Endothelial cell of hepatic sinusoid (primary cell): ENCODE data around the gene GRIN2C.

ENCODE experiments used
- in situ Hi-C: cut with HindIII; loops from 2 replicates; pipeline ENCODE4 v1.10.0; 2017; ENCODE audit warnings: low sequenced_read_pairs

The GRIN2C gene

GRCh38 chr17:74824961-74825627 is 34.6 kb downstream of the GRIN2C start:
- in situ Hi-C loops = no loop called here

- in situ Hi-C loops = no loop called here
Observed at GRCh38 chr17:74822939-74823367, 36.7 kb downstream of the GRIN2C start.

DNA sequence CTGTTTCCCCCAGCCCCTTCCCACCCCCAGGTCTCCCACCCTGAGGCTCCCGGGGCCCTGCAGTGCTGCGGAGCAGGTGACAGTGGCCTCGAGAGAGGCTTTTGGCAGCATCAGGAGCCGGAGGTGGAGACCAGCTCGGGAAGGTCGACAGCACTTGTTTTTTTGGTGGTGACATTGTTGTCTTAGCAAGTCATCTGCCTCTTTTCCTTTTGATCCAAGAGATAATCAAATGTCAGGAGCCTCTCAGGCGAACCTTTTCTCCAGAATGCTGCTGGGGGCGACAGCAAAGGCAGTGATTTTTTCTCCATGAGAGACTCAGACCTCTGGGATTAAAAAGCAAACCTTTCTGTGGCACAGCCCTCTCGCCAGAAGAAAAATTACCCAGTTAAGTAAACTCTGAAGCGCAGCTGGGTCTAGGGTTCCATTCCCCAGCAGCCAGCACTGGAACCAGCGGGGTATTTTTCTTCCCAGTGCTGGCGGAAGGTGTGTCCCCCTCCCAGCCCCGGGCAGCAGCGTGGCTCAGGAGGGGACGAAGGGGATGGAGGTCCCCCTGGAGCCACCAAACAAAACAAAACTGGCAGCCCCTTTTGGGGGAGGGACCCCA is 37.2 kb downstream of the GRIN2C start:
- in situ Hi-C loops = no loop called here

DNA sequence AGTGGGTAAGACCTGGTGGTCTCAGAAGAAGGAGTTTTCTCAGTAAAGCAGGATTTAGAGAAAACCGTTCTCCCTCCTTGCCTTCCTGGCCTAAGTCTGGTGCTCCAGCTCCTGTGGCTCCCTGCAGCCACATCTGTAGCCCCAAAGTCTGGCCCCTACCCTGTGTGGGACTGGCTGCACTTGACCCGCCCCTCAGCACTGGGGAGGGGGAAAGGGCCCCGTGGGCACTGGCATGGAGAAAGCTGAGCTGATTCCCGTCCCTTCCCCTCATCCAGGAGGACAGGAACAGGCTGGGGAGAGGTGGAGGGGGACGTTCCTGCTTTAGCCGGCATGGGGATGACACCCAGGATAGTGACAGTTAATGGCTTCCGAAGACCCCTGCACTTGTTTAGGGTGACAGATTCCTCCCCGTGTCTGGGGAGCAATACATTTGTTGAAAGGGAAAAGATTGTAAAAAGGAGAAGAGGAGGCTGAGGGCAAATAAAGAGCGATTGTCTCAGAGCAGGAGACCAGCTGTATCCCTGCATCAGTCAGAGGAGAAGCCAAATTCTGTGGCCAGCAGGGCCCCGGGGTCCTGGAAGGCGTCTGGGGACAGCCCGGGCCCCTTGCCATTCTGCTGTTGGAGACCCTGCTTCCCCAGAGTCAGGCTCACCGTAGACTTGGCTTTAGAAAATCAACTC is 37.9 kb downstream of the GRIN2C start:
- in situ Hi-C loops = no loop called here

- in situ Hi-C loops = no loop called here
Observed at GRCh38 chr17:74819801-74820436, 39.8 kb downstream of the GRIN2C start.

DNA sequence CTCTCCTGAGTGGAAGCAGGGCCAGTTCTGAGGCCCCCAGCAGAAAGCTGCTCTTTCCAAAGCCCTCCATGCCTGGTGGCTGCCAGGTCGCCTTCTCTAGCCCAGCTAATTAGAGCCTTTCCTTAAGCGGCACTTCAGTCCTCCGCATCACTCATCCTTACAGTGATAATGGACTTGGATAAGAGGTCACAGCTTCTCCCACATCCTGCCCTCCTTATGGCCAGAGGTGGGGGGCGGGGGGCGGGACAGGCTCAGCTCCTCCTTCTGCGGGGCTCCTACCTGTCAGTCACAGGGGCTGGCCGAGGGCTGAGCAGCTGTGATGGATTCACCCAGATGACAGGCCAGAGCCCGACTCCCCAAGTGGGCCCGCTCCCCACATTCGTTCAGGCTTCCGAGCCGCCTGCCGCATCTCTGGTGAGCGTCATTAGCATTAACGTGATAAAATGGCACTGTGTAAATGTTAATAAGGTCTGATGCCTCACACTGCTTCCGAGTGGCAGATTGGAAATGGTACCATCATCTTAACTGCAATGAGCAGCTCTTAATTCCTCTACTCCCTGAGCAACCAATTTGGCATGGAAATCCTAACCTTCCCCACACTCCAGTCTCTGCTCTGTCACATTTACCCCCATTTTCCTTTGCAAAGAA is 41.3 kb downstream of the GRIN2C start:
- in situ Hi-C loops = no loop called here

DNA sequence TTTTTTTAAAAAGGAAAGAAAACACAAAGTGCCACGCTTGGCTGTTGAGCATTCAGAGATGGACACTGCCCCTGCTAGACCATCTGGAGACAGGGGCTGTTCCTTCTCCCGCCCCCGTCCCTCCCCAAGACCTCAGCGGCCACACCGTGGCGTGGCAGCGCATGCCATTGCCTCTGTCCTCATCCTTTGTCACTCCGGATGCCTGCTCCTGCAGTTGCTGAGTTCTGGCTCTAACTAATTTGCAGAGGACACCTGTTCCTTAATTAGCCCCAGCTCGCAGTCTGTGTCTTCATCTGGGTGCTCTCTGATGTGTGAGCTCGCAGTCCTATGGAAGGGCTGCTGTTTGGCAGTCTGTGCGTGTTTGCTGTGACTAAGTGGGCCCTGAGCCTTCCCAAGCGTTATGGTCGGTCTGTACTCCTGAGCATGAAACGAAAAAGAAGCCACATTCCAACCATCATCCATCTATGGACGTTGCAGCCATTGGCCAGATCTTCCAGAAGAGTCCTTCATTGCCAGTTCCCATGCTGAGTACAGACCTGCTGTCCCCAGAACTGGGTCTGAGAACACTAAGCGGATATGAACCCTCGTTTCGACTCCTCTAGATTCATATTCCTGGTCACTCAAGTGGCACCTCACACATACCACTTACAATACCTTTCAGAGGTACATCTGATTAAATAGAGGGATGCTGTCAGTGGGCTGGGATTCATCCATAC is 42.6 kb downstream of the GRIN2C start:
- in situ Hi-C loops = no loop called here

DNA sequence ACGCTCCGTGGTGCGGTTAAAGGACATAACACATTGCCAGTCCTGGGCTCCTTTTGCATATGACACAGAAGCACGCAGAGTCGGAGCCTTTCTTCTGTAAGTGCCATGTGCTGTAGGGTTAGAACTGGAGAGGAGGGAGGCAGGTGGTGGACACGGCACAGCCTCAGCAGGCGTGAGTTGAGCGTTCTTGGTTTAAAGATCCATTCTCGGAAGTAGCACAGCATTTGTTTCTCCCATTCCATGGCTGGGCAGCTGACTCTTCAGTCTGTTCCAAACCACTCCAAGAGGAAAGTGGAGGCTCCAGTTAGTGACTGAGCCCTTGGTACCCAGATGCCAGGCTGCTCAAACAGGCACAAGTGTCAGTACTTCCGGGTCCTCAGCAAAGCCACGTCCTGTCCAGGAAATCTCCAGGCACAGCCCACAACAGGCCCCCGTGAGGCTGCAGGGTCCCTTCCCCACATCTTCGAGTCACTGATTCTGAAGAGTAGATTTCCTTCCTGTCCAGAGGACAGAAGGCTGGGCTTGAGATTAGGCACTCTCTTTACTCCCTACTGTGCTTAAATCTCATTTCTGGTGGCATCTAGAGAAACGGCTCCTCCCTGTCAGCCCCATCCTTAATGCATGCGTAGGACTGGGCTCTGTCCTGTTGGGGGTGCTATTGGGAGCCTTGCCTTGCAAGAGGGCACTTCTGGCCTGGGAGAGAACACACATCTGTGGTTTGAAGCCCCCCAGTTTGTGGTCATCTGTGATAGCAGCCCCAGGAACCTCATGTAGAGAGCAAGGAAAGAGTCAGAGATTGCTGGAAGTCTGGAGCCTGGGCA is 43.9 kb downstream of the GRIN2C start:
- in situ Hi-C loops = no loop called here

GRCh38 chr17:74815067-74815466 is 44.6 kb downstream of the GRIN2C start:
- in situ Hi-C loops = no loop called here

- in situ Hi-C loops = loop anchor here (5.0 kb wide), 1 partner anchor 73 kb away; no protein-coding TSS in a partner anchor
Observed at GRCh38 chr17:74814453-74814852, 45.2 kb downstream of the GRIN2C start.

GRCh38 chr17:74812109-74813009 is 47.3 kb downstream of the GRIN2C start:
- in situ Hi-C loops = loop anchor here (5.0 kb wide), 1 partner anchor 75 kb away; no protein-coding TSS in a partner anchor

DNA sequence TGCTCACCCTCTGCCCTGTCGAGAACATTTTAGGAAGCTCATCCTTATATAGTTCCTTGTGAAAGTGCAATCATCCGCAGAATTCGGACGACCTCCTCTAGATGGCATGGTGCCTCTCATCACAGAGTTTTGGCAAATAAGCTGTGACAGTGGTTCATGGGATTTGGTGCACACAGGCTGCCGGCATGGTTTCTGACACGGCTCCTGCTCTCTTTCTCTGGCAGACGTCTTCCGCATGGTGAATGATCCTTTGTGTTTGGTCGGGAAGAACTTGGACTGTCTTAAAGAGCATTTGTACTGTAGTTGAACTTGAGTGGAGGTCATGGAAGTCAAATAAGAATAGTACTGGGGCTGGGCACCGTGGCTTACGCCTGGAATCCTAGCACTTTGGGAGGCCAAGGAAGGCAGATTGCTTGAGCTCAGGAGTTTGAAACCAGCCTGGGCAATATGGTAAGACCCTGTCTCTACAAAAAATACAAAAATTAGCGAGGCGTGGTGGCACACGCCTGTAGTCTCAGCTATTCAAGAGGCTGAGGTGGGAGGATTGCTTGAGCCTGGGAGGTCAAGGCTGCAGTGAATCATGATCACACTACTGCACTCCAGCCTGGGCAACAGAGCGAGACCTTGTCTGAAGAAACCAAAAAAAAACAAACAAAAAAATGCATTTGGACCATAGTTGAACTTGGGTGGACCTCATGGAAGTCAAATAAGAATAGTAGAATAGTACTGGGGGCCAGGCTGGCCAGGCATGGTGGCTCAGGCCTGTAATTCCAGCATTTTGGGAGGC is 48.8 kb downstream of the GRIN2C start:
- in situ Hi-C loops = loop anchor here (5.0 kb wide), 1 partner anchor 76 kb away; no protein-coding TSS in a partner anchor

- in situ Hi-C loops = loop anchor here (5.0 kb wide), 1 partner anchor 38 kb away; no protein-coding TSS in a partner anchor
Observed at GRCh38 chr17:74808714-74809430, 50.8 kb downstream of the GRIN2C start.

DNA sequence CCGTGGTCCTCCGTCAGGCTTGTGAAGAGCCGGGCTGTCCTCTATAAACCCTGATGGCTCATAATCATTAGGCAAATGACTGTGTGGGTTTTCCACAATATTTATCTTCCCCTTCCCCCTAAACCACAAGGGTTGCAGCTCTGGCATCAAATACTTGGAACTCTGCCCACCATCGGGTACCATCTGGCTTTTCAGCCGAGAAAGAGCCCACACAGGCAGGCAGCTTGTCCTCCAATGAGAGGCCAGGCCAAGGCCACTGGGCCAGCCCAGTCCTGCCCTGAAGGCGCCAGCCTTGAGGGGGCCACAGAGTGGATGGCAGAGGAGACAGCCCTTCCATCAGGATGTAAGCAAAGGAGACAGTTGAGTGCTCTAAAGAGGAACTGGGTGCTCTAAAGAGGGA is 51.8 kb downstream of the GRIN2C start:
- in situ Hi-C loops = loop anchor here (5.0 kb wide), 1 partner anchor 39 kb away; no protein-coding TSS in a partner anchor

DNA sequence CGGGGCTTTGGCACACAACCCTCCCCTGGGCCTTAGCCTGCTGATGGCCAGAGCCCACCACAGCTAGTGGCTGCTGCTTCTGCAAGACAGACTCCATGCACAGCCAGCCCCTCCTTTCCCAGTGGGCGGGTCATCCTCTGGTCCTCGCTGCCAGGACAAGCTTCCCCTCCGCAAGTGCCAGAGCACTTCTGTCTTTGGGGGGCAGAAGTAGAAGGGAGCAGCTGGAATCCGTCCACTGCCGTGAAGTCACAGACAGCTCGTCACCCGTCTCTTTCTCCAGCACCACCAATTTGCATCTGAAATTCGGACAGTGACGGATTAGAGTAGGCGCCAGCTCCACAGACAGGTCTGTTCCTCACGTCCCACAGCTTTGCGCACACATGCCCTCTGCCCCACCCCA is 52.2 kb downstream of the GRIN2C start:
- in situ Hi-C loops = loop anchor here (5.0 kb wide), 1 partner anchor 40 kb away; no protein-coding TSS in a partner anchor

GRCh38 chr17:74806334-74806733 is 53.4 kb downstream of the GRIN2C start:
- in situ Hi-C loops = loop anchor here (5.0 kb wide), 1 partner anchor 41 kb away; no protein-coding TSS in a partner anchor

GRCh38 chr17:74805591-74805991 is 54.1 kb downstream of the GRIN2C start:
- in situ Hi-C loops = loop anchor here (5.0 kb wide), 1 partner anchor 42 kb away; no protein-coding TSS in a partner anchor
